ENCODE measurements around the gene EVL.

The EVL gene

GRCh38 chr14:100067481-100067880 lies 2.3 kb downstream of the EVL start:
- no peak for DNase-seq

GRCh38 chr14:100067971-100068959 lies 3.0 kb downstream of the EVL start:
- peak in 3 of 4 experiments; percentile 49 to 66 (median 60) for DNase-seq

- no peak for DNase-seq
Observed at GRCh38 chr14:100069161-100069800, 4.1 kb downstream of the EVL start.

GRCh38 chr14:100070310-100070709 lies 5.1 kb downstream of the EVL start:
- DNase-seq = no peak

GRCh38 chr14:100071545-100071944 lies 6.3 kb downstream of the EVL start:
- no peak for DNase-seq

GRCh38 chr14:100072783-100073346 lies 7.6 kb downstream of the EVL start:
- peak in 2 of 4 experiments; percentile 38 to 48 for DNase-seq

- DNase-seq = no peak
Observed at GRCh38 chr14:100073576-100074430, 8.6 kb downstream of the EVL start.

- DNase-seq = no peak
Observed at GRCh38 chr14:100074431-100075100, 9.3 kb downstream of the EVL start.

GRCh38 chr14:100075681-100076080 lies 10.5 kb downstream of the EVL start:
- no peak for DNase-seq

- no peak for DNase-seq
Observed at GRCh38 chr14:100076133-100076532, 10.9 kb downstream of the EVL start.

GRCh38 chr14:100076606-100077005 lies 11.4 kb downstream of the EVL start:
- DNase-seq = no peak

GRCh38 chr14:100077441-100077840 lies 12.2 kb downstream of the EVL start:
- DNase-seq = no peak

- no peak for DNase-seq
Observed at GRCh38 chr14:100078216-100078803, 13.1 kb downstream of the EVL start.

- peak in 3 of 4 experiments; percentile 37 to 71 (median 63) for DNase-seq
Observed at GRCh38 chr14:100078997-100079725, 13.9 kb downstream of the EVL start.

GRCh38 chr14:100079726-100080005 lies 14.4 kb downstream of the EVL start:
- DNase-seq = no peak

- no peak for DNase-seq
Observed at GRCh38 chr14:100080206-100080605, 15.0 kb downstream of the EVL start.

- DNase-seq = no peak
Observed at GRCh38 chr14:100081997-100082625, 16.9 kb downstream of the EVL start.

- DNase-seq = no peak
Observed at GRCh38 chr14:100082723-100083122, 17.5 kb downstream of the EVL start.

- no peak for DNase-seq
Observed at GRCh38 chr14:100083706-100084105, 18.5 kb downstream of the EVL start.

- DNase-seq = no peak
Observed at GRCh38 chr14:100084591-100084990, 19.4 kb downstream of the EVL start.

- no peak for DNase-seq
Observed at GRCh38 chr14:100085462-100085861, 20.2 kb downstream of the EVL start.
